B cell (primary cell): ENCODE results near the gene GPC2. TPM values are rescaled to one million over a fixed set of nuclear protein-coding genes. Genes with fewer than 3 reads are reported as not detected.

ENCODE experiments used
- ATAC-seq: fragments of 200-7000 bp; cut with Tn5 transposase; one replicate; pipeline ENCODE4 v1.10.0; 2021; ENCODE audit warnings: low read depth, mild to moderate bottlenecking, moderate number of reproducible peaks, moderate library complexity
- CTCF ChIA-PET: fragments of 350-600 bp; sonication (Branson Sonifier 250); formaldehyde crosslinking; loops from one replicate; lab custom pipeline; 2021; ENCODE audit warnings: antibody characterized with exemption, inconsistent platforms; lab: Charles Lee
- POLR2A ChIA-PET: fragments of 350-600 bp; sonication (Branson Sonifier 250); formaldehyde crosslinking; loops from one replicate; lab custom pipeline; 2021; ENCODE audit warnings: antibody characterized with exemption; lab: Charles Lee
- DNase-seq: peaks from one replicate; pipeline ENCODE4 v3.0.0; 2013
- H2AFZ ChIP-seq: 2 replicates; pipeline ENCODE4 v1.6.1; 2012; ENCODE audit warnings: mild to moderate bottlenecking, low read depth, low read length; ENCODE audit not compliant: insufficient read depth, poor library complexity, severe bottlenecking
- H3K27ac ChIP-seq, 2 donors: 1 replicate in 1 of 2; 2 replicates in 1 of 2; pipeline ENCODE4 v1.5.1; 2012 to 2013; ENCODE audit warnings: low read length in 2 of 2, mild to moderate bottlenecking in 2 of 2, moderate library complexity in 1 of 2
- H3K27me3 ChIP-seq, 4 experiments: fragments of 200-600 bp in 1 of 4; sonication (generic) in 1 of 4; replicated peaks in 1 of 4; 1 replicate in 2 of 4; 2 replicates in 2 of 4; pipeline versions ENCODE4 v1.6.1 to v1.7.0; 2013 to 2016; ENCODE audit warnings: low read length in 3 of 4, mild to moderate bottlenecking in 2 of 4, mixed read lengths in 1 of 4, moderate library complexity in 1 of 4; ENCODE audit not compliant: insufficient read depth in 4 of 4, control insufficient read depth in 3 of 4; ENCODE audit errors: control extremely low read depth in 1 of 4
- H3K36me3 ChIP-seq, 2 experiments: replicated peaks in 1 of 2; 1 replicate in 1 of 2; 2 replicates in 1 of 2; pipeline versions ENCODE4 v1.6.1 to v1.7.1; 2013; ENCODE audit warnings: low read length in 1 of 2; ENCODE audit not compliant: insufficient read depth in 2 of 2, control insufficient read depth in 1 of 2; ENCODE audit errors: control extremely low read depth in 1 of 2, extremely low read depth in 1 of 2
- H3K4me1 ChIP-seq, 2 donors: fragments of 200-600 bp in 1 of 2; sonication (generic) in 1 of 2; 1 replicate in 1 of 2; 2 replicates in 1 of 2; pipeline versions ENCODE4 v1.5.1 to v1.6.1; 2013 to 2017; ENCODE audit warnings: low read length in 2 of 2; ENCODE audit not compliant: control insufficient read depth in 2 of 2, insufficient read depth in 2 of 2
- H3K4me2 ChIP-seq: replicated peaks from 2 replicates; pipeline ENCODE3; 2012; ENCODE audit warnings: mild to moderate bottlenecking, low read depth, low read length; ENCODE audit not compliant: poor library complexity, severe bottlenecking
- H3K4me3 ChIP-seq, 5 experiments: fragments of 200-600 bp in 1 of 5; sonication (generic) in 1 of 5; 1 replicate in 3 of 5; 2 replicates in 2 of 5; pipeline versions ENCODE4 v1.5.1 to v1.7.0; 2011 to 2016; ENCODE audit warnings: low read length in 4 of 5, mild to moderate bottlenecking in 4 of 5, low read depth in 2 of 5, control low read depth in 1 of 5, moderate library complexity in 1 of 5; ENCODE audit not compliant: insufficient read depth in 1 of 5; ENCODE audit errors: control extremely low read depth in 1 of 5, extremely low read depth in 1 of 5
- H3K79me2 ChIP-seq: fragments of 200-600 bp; sonication (generic); one replicate; pipeline ENCODE4 v1.6.0; 2016; ENCODE audit warnings: low read length; ENCODE audit not compliant: control insufficient read depth, insufficient read depth
- H3K9ac ChIP-seq: fragments of 200-600 bp; sonication (generic); 2 replicates; pipeline ENCODE4 v1.6.1; 2017; ENCODE audit warnings: mild to moderate bottlenecking, low read length, moderate library complexity
- H3K9me3 ChIP-seq, 3 donors: one replicate each; pipeline versions ENCODE4 v1.6.1 to v1.7.1; 2013; ENCODE audit warnings: low read length in 2 of 3; ENCODE audit not compliant: control insufficient read depth in 2 of 3, insufficient read depth in 1 of 3; ENCODE audit errors: control extremely low read depth in 1 of 3
- H4K20me1 ChIP-seq: 2 replicates; pipeline ENCODE4 v1.6.0; 2012; ENCODE audit warnings: mild to moderate bottlenecking, low read length; ENCODE audit not compliant: insufficient read depth, control insufficient read depth, poor library complexity, severe bottlenecking
- H3K27ac Mint-ChIP-seq: one replicate; pipeline ENCODE4 v1.8.0; 2021; ENCODE audit warnings: mixed read lengths
- H3K27me3 Mint-ChIP-seq: one replicate; pipeline ENCODE4 v1.8.0; 2021; ENCODE audit warnings: mixed read lengths
- H3K4me1 Mint-ChIP-seq: one replicate; pipeline ENCODE4 v1.8.0; 2021; ENCODE audit warnings: mixed read lengths
- H3K4me3 Mint-ChIP-seq: one replicate; pipeline ENCODE4 v1.8.0; 2021; ENCODE audit warnings: mixed read lengths
- H3K9me3 Mint-ChIP-seq: one replicate; pipeline ENCODE4 v1.8.0; 2022; ENCODE audit warnings: mixed read lengths; ENCODE audit not compliant: insufficient read depth
- CTCF ChIP-seq: fragments of 200-600 bp; IDR thresholded peaks from one replicate; pipeline ENCODE4 v1.8.0; 2022; ENCODE audit warnings: antibody characterized with exemption, mild to moderate bottlenecking
- EZH2 ChIP-seq: IDR thresholded peaks from 2 replicates; pipeline ENCODE4 v1.6.1; 2012; ENCODE audit warnings: borderline replicate concordance, low read depth, mild to moderate bottlenecking, moderate library complexity, low read length; ENCODE audit not compliant: insufficient read depth, poor library complexity, severe bottlenecking
- WGBS: methylation state at CpG from one replicate; pipeline ENCODE4 v1.1.5; 2013; ENCODE audit warnings: missing lambda C conversion rate; ENCODE audit not compliant: insufficient coverage; 5-methylcytosine and 5-hydroxymethylcytosine counted together
- intact Hi-C: fragments of 100-400 bp; cut with micrococcal nuclease; formaldehyde crosslinking; loops from one replicate; pipeline ENCODE4 v1.10.0; 2022
- polyA plus RNA-seq: library from polyadenylated mRNA; depleted of rRNA; stranded (reverse); fragments of >200 nt; gene quantifications from 2 replicates; pipeline ENCODE4 v1.2.3, GENCODE V29; 2012
- total RNA-seq, 2 donors: library from RNA; stranded (reverse); fragments of 120-200 nt in 1 of 2; gene quantifications; 1 replicate in 1 of 2; 2 replicates in 1 of 2; pipeline versions ENCODE4 v1.2.3 to v1.2.4, GENCODE V29; 2013 to 2022

GPC2 gene
- total and polyA plus RNA-seq, 2 donors (not counting 1 experiment from before 2014, with no cell fraction given) = 3.9 to 4.1 TPM

GRCh38 chr7:100124301-100125230 lies 52.6 kb downstream of the GPC2 start:
- intact Hi-C loops = no loop called here
- Histone ChIP-seq H3K4me3 (no peak overlapping the region), H3K36me3 (no peaks in the 10 kb centered on the region), H3K9ac (no peak overlapping the region), H3K27me3 (no peaks in the 10 kb centered on the region), H4K20me1 (no peaks in the 10 kb centered on the region), H2AFZ (no peak overlapping the region), H3K79me2 (peaks cover 23% of the 10 kb centered on the region), H3K4me1 (peaks cover 29 to 42% of the 10 kb centered on the region in 2 donors), H3K9me3 (no peaks in the 10 kb centered on the region), H3K27ac (peak overlapping the region in 1 of 2 donors; percentile 19), H3K4me2 (peak overlapping the region; percentile 1)
- peak overlapping the region; percentile 46 for H3K27ac Mint-ChIP-seq
- WGBS = 58% methylated on average over 2 of the region's 4 CpGs
- ATAC-seq = no peak
- no peak for TF ChIP-seq CTCF
- no peak for TF ChIP-seq EZH2
- H3K27me3 Mint-ChIP-seq = no peaks in the 10 kb centered on the region
- POLR2A ChIA-PET = interaction anchor here (0.6 to 2.6 kb wide), 6 partner anchors 23 to 490 kb away, joined by 3 to 37 read pairs (median 4); partner anchors contain the start of genes AP4M1, MCM7 and ZCWPW1
- DNase-seq = no peak
- peaks cover 46% of the 10 kb centered on the region for H3K4me1 Mint-ChIP-seq
- H3K4me3 Mint-ChIP-seq = peak overlapping the region; percentile 32
- no peaks in the 10 kb centered on the region for H3K9me3 Mint-ChIP-seq
- CTCF ChIA-PET = interaction anchor here (0.6 to 2.9 kb wide), 7 partner anchors 8 to 773 kb away, joined by 3 to 25 read pairs (median 5); partner anchors contain the start of genes AP4M1 and MCM7
